ENCODE data around the gene PRR14L. TPM values are rescaled to one million over a fixed set of nuclear protein-coding genes. Genes with fewer than 3 reads are reported as not detected.
A peak's percentile ranks its signal among the peaks of the same experiment; 100 is the strongest.

Gene PRR14L
- total RNA-seq, 1 experiment from 2014 or later: 138 TPM

DNA sequence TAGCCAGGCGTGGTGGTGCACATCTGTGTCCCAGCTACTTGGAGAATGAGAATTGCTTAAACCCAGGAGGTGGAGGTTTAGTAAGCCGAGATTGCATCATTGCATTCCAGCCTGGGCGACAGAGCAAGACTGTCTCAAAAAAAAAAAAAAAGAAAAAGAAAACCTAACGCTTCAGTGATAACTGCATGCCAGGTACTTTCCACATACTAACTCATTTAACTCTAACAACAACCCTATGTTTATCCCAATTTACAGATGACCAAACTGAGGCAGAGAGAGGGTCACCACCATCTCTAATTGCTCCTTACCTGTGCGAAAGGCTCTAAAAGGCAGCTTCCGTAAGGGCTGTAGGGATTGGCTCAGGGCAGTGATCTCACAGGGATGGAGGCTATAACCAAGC lies 99.5 kb downstream of the PRR14L start:
- no peak overlapping the region for H2BK15ac ChIP-seq (ENCODE audit: low read depth, low read length)
- Mint-ChIP-seq H3K4me3 (no peak overlapping the region), H3K27me3 (ENCODE audit: low read depth) (no peaks in the 10 kb centered on the region), H3K4me1 (peaks cover 17 to 25% of the 10 kb centered on the region in 2 experiments), H3K36me3 (ENCODE audit: insufficient read depth in 1 of 3, low read depth in 3 of 3) (peaks cover 5 to 37% (median 32%) of the 10 kb centered on the region in 3 experiments; a peak in 6 of 7 replicates), H3K9me3 (no peaks in the 10 kb centered on the region), H3K27ac (peak overlapping the region in 1 of 3 experiments; percentile 87; a peak in 1 of 7 replicates)
- H2BK120ac ChIP-seq (ENCODE audit: low read depth, low read length, poor library complexity, severe bottlenecking): no peak overlapping the region
- H3K18ac ChIP-seq (ENCODE audit: insufficient read length, low read depth, low read length): no peak overlapping the region
- TF ChIP-seq, protein P1, sequence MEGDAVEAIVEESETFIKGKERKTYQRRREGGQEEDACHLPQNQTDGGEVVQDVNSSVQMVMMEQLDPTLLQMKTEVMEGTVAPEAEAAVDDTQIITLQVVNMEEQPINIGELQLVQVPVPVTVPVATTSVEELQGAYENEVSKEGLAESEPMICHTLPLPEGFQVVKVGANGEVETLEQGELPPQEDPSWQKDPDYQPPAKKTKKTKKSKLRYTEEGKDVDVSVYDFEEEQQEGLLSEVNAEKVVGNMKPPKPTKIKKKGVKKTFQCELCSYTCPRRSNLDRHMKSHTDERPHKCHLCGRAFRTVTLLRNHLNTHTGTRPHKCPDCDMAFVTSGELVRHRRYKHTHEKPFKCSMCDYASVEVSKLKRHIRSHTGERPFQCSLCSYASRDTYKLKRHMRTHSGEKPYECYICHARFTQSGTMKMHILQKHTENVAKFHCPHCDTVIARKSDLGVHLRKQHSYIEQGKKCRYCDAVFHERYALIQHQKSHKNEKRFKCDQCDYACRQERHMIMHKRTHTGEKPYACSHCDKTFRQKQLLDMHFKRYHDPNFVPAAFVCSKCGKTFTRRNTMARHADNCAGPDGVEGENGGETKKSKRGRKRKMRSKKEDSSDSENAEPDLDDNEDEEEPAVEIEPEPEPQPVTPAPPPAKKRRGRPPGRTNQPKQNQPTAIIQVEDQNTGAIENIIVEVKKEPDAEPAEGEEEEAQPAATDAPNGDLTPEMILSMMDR (conservative IDR thresholded peaks at IDR 0.05): no peak
- H3T11ph ChIP-seq (ENCODE audit: low read length): no peak overlapping the region
- no peak overlapping the region for H2BK20ac ChIP-seq (ENCODE audit: low read depth, low read length, poor library complexity, severe bottlenecking)
- DNase-seq: no peak
- H3K4ac ChIP-seq (ENCODE audit: low read depth, low read length): no peak overlapping the region
- no peak overlapping the region for H3K23ac ChIP-seq (ENCODE audit: insufficient read length, low read depth, low read length)
- no peak overlapping the region for H3K14ac ChIP-seq (ENCODE audit: insufficient read depth, low read length)
- no peaks in the 10 kb centered on the region for H3K23me2 ChIP-seq (ENCODE audit: insufficient read length, low read depth, low read length, poor library complexity, severe bottlenecking)
- H4K91ac ChIP-seq (ENCODE audit: insufficient read length, low read depth, low read length): no peak overlapping the region
- H2AFZ ChIP-seq (ENCODE audit: low read length): no peak overlapping the region
- no peak overlapping the region for H3K4me2 ChIP-seq (ENCODE audit: insufficient read depth, insufficient read length, low read length)
- H3K56ac ChIP-seq (ENCODE audit: insufficient read length, low read depth, low read length): no peak overlapping the region
- no peak overlapping the region for H2AK5ac ChIP-seq (ENCODE audit: insufficient read length, low read length)
- H3K79me1 ChIP-seq (ENCODE audit: insufficient read depth, low read depth, low read length, poor library complexity, severe bottlenecking): peaks cover 2% of the 10 kb centered on the region
- no peaks in the 10 kb centered on the region for H4K20me1 ChIP-seq (ENCODE audit: control insufficient read depth, insufficient read depth, insufficient read length)
- no peak overlapping the region for H2BK5ac ChIP-seq (ENCODE audit: insufficient read length, low read length)
- H3K79me2 ChIP-seq (ENCODE audit: insufficient read depth, low read length): peaks cover 3% of the 10 kb centered on the region; the same call in 1 of the 2 replicates
- WGBS (ENCODE audit: extremely low coverage, insufficient read length, low lambda C conversion rate): no CpG with 5 or more reads among the region's 6 CpGs
- peaks cover 2% of the 10 kb centered on the region; the same call in 1 of the 2 replicates for H3K4me1 ChIP-seq (ENCODE audit: insufficient read depth, low read length)
- H4K5ac ChIP-seq (ENCODE audit: insufficient read length, low read depth, low read length): no peak overlapping the region
- no peak overlapping the region for H2BK12ac ChIP-seq (ENCODE audit: insufficient read length, low read depth, low read length)
- H4K8ac ChIP-seq (replicated peaks; ENCODE audit: insufficient read length, low read depth, low read length): no peak overlapping the region
- no peaks in the 10 kb centered on the region for H3K9me3 ChIP-seq (ENCODE audit: control insufficient read depth, low read depth, low read length)
- H3K27me3 ChIP-seq (ENCODE audit: insufficient read depth, low read length): no peaks in the 10 kb centered on the region
- H3K27ac ChIP-seq (ENCODE audit: insufficient read length, low read depth, low read length): no peak overlapping the region
- no peak overlapping the region for H3K9ac ChIP-seq (ENCODE audit: extremely low read depth, insufficient read length, low read length)
